Peyer's patch (tissue), 4 donors: ENCODE data around the gene ITPR1.

Source experiments
- POLR2A ChIP-seq, 2 donors: fragments of 450-650 bp; IDR thresholded peaks; one replicate each; pipeline ENCODE4 v1.5.1; 2017; ENCODE audit warnings: antibody characterized with exemption in 2 of 2, mild to moderate bottlenecking in 2 of 2, moderate library complexity in 2 of 2
- TF ChIP-seq, protein P1 (sequence below), 6 experiments: fragments of 450-650 bp in 4 of 6; fragments of 200-600 bp in 2 of 6; sonication (generic) in 1 of 6; IDR thresholded peaks; one replicate each; pipeline ENCODE4 v1.5.1; 2017 to 2019; ENCODE audit warnings: antibody characterized with exemption in 6 of 6, mild to moderate bottlenecking in 3 of 6, moderate library complexity in 1 of 6

DNA sequence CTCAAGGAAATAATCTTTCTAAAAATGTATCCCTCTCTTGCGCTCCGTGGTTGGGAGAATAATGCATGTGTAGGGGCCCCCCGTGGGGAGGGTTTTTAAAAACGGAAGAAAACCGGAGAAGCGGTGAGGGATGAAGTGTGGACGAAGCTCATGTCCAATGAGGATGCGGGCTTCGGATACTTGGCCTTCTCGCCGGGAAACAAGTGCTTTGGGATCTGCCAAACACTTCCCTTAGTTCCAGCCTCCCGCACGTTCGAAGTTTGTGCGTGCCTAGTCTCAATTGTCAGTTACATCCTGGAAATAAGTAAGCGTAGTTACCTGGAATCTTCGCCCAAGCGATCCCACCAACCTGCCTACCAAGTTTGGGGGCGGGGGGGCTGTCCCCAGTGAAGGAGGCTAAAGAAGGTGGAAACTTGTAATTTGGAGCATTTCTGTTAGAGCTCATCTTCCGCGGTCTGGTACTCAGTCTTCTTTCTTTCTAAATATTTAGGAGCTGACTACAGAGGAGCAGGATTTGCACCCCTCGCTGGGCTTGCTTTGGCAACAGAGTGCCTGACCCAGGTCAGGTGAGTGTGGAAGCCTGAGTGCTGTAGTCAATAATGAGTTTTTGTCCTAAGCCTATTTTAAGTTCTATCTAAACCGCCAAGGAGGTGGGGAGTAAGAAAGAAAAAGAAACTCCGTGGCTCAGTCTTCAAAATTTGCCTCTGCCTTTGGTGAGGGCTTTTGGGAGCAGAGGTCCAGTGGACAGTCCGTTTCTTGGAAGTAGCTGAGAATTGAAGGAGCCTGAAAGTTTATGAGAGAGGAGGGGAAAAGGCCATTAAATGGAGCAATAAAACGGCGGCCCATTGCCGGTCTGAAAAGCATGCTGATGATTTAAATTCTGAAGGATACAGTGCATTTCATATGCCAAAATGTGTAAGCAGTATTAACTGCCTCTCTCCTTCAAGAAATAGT lies 1.1 kb downstream of the ITPR1 start:
- TF ChIP-seq, protein P1, sequence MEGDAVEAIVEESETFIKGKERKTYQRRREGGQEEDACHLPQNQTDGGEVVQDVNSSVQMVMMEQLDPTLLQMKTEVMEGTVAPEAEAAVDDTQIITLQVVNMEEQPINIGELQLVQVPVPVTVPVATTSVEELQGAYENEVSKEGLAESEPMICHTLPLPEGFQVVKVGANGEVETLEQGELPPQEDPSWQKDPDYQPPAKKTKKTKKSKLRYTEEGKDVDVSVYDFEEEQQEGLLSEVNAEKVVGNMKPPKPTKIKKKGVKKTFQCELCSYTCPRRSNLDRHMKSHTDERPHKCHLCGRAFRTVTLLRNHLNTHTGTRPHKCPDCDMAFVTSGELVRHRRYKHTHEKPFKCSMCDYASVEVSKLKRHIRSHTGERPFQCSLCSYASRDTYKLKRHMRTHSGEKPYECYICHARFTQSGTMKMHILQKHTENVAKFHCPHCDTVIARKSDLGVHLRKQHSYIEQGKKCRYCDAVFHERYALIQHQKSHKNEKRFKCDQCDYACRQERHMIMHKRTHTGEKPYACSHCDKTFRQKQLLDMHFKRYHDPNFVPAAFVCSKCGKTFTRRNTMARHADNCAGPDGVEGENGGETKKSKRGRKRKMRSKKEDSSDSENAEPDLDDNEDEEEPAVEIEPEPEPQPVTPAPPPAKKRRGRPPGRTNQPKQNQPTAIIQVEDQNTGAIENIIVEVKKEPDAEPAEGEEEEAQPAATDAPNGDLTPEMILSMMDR (IDR thresholded peaks at IDR 0.05) = no peak
- no peak for TF ChIP-seq POLR2A (IDR thresholded peaks at IDR 0.05)
